Subcutaneous abdominal adipose tissue (tissue), 5 donors: ENCODE measurements around the gene TBC1D9.
A peak's percentile ranks its signal among the peaks of the same experiment; 100 is the strongest.

Experiments
- H3K27ac ChIP-seq: one replicate; pipeline ENCODE4 v1.7.0; 2013; ENCODE audit warnings: low read depth, mild to moderate bottlenecking, inconsistent platforms, low read length, moderate library complexity
- H3K27me3 ChIP-seq, 5 donors: one replicate each; pipeline ENCODE4 v1.7.0; 2013; ENCODE audit warnings: low read length in 5 of 5, inconsistent platforms in 1 of 5; ENCODE audit not compliant: control insufficient read depth in 5 of 5, insufficient read depth in 4 of 5
- H3K36me3 ChIP-seq, 5 donors: one replicate each; pipeline ENCODE4 v1.7.0; 2013; ENCODE audit warnings: low read length in 5 of 5; ENCODE audit not compliant: control insufficient read depth in 5 of 5, insufficient read depth in 5 of 5
- H3K4me1 ChIP-seq, 5 donors: one replicate each; pipeline ENCODE4 v1.7.0; 2013; ENCODE audit warnings: low read length in 5 of 5, mild to moderate bottlenecking in 3 of 5, moderate library complexity in 1 of 5; ENCODE audit not compliant: control insufficient read depth in 5 of 5, insufficient read depth in 5 of 5
- H3K4me3 ChIP-seq, 5 donors: one replicate each; pipeline ENCODE4 v1.7.0; 2013; ENCODE audit warnings: low read length in 5 of 5, low read depth in 1 of 5
- H3K9ac ChIP-seq, 5 donors: one replicate each; pipeline ENCODE4 v1.7.0; 2013; ENCODE audit warnings: low read length in 5 of 5, mild to moderate bottlenecking in 4 of 5, moderate library complexity in 3 of 5
- H3K9me3 ChIP-seq, 5 donors: one replicate each; pipeline ENCODE4 v1.7.0; 2013; ENCODE audit warnings: low read length in 5 of 5; ENCODE audit not compliant: control insufficient read depth in 5 of 5
- donor health status: healthy.
- donor health status: healthy.
- donor health status: healthy.
- donor health status: healthy.
- donor health status: healthy.

The TBC1D9 gene

DNA sequence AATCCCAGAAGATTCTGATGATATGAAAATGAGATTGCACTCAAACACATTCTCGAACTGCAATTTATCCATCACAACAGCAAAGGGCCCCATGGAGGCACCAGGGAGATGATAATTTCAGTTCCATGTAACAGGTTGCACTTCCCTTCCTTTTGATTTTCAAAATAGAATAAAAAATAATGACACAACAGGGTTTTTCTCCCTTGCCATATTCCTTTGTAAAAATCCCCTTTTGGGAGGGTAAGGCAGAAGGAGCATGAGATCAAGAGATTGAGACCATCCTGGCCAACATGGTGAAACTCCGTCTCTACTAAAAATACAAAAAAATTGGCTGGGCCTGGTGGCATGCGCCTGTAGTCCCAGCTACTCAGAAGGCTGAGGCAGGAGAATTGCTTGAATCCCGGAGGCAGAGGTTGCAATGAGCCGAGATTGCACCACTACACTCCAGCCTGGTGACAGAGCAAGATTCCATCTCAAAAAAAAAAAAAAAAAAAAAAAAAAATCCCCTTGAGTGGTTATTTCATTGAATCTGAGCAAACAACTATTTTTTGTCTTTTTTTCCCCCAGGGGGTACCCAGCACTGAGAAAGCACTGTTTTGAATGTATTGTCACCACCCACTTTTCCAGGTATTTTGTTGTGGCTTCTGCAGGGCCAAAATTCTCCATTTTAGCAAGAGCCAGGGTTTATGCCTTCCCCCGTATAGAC is 26.7 kb downstream of the TBC1D9 start:
- Histone ChIP-seq H3K27ac (peak overlapping the region; percentile 85), H3K36me3 (no peaks in the 10 kb centered on the region), H3K9me3 (no peaks in the 10 kb centered on the region), H3K27me3 (no peaks in the 10 kb centered on the region), H3K4me3 (no peak overlapping the region), H3K9ac (no peak overlapping the region), H3K4me1 (peaks cover 0 to 54% (median 44%) of the 10 kb centered on the region in 5 donors)

DNA sequence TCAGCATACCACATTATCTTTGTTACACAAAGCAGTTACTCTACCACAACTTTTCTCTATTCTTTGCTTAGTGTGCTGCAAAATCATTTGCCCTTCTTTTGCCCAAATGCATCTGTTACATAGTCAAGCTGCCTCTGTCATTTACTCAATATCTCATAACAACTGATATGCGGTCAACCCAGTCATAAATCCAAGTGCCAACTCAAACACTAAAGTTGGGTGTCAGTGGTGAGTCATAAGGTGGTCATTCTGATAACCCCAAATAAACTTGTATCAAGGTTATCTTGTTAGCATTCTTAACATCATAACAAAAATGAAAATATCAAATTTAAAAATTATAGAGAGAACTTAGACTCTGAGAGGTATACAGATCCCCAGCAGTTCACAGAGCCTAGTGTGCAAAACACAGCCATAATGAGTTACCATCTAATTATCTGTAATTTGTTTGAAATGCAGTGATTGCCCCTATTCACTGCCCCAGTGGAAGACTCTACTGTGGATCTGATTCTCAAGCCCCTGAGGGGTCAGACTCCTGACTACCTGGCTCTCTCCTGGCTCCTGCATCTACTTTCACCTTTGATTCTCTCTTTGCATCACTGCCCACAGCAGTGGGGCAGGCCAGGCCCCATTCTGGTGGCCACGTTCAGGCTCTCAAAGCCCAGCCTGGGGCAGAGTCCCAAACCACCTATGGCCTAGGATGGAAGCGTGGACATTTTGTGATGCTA is 29.2 kb downstream of the TBC1D9 start:
- Histone ChIP-seq H3K36me3 (no peaks in the 10 kb centered on the region), H3K27me3 (no peaks in the 10 kb centered on the region), H3K9ac (peak overlapping the region in 1 of 5 donors; percentile 3), H3K4me3 (no peak overlapping the region), H3K4me1 (peaks cover 0 to 54% (median 38%) of the 10 kb centered on the region in 5 donors), H3K27ac (peak overlapping the region; percentile 85), H3K9me3 (no peaks in the 10 kb centered on the region)

DNA sequence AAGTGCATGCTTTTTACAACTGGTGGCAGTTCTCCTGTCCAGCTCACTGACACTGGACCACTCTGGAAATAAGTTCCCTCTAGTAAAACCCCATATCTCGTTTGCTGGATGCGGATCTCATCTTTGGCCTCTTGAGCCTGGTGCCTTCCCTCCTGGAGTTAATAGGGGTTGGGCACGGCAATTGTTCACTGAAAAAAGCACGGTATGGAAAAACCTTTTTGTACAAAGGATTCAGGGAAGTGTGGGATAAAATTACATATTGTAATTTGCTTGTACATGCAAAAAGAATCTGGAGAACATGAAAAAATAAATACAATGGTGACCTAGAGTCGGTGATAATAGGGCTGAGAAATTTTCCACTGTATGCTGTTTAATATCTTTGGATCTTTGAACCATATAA is 30.6 kb downstream of the TBC1D9 start:
- no peaks in the 10 kb centered on the region for H3K36me3 ChIP-seq
- H3K4me1 ChIP-seq, result peaks cover 0 to 58% (median 47%) of the 10 kb centered on the region in 5 donors
- peak overlapping the region; percentile 85 for H3K27ac ChIP-seq

DNA sequence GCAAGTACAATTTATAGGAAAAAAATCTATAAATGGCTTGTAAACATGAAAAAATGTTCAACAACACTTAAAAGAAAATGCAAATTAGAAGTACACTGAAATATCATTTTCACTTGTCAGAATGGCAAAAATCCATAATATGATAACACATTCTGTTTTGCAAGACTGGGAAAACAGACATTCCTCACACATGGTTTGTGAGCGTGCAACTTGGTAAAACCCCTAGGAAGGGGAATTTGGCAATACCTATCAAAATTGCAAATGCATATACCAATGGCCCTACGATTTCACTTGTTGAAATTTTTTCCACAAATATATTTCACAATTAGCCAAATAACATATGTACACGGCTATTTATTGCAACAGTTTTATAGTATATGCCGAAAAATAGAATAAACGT is 31.4 kb downstream of the TBC1D9 start:
- H3K27me3 ChIP-seq, result no peaks in the 10 kb centered on the region
- no peak overlapping the region for H3K9ac ChIP-seq
- peak overlapping the region; percentile 85 for H3K27ac ChIP-seq
- H3K4me1 ChIP-seq, result peaks cover 0 to 55% (median 53%) of the 10 kb centered on the region in 5 donors
- H3K36me3 ChIP-seq, result no peaks in the 10 kb centered on the region
- H3K9me3 ChIP-seq, result no peaks in the 10 kb centered on the region
- no peak overlapping the region for H3K4me3 ChIP-seq

More for the DNA sequence above, 30.6 kb downstream of the TBC1D9 start:
- Histone ChIP-seq H3K27me3 (no peaks in the 10 kb centered on the region), H3K9ac (no peak overlapping the region), H3K9me3 (no peaks in the 10 kb centered on the region), H3K4me3 (no peak overlapping the region)

DNA sequence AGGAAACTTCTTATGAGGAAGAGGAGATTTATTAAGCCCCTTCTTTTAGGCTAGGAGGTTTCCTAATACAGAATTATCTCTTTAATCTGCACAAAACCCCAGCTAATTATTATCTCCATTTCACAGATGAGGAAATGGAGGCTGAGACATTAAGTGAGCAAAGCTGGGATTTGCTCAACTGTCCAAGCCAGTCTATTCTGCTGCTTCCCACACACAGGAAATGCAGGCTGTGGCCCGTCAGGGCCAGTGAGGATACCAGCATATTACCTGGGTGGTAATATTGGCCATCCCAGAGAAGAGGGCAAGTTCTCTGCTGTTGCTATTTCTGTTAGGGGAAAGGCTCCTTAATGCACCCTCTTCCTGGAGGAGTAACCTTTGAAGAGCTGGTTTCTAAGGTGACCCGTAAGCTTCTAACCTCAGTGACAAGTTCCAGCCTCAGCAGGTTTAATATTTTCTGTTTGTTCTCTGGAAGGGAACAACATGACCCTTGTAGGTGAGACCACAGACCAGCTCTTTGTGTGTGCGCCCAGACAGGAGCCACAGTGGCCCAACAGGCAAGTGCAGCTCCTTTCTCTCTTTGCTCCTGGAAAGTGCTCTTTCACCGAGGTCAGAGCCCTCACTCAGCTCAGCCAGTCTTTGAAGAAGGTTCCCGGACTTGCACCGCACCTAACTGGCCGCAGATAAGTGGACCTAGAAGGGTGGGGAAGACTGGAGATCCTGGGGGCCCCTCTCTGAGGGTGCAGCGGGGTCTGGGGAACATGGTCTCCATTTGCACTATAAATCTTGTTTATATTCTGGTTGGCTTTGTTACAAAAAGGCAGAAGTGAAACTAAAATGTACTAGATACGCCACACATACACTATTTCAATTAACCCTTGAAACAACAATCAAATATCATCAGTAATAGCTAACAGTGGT is 35.5 kb downstream of the TBC1D9 start:
- Histone ChIP-seq H3K36me3 (no peaks in the 10 kb centered on the region), H3K4me1 (peaks cover 0 to 47% (median 37%) of the 10 kb centered on the region in 5 donors), H3K27me3 (no peaks in the 10 kb centered on the region), H3K9me3 (no peaks in the 10 kb centered on the region), H3K4me3 (peak overlapping the region in 3 of 5 donors; percentile 13 to 32 (median 27)), H3K27ac (peak overlapping the region; percentile 52), H3K9ac (peak overlapping the region in 3 of 5 donors; percentile 3 to 45 (median 13))

DNA sequence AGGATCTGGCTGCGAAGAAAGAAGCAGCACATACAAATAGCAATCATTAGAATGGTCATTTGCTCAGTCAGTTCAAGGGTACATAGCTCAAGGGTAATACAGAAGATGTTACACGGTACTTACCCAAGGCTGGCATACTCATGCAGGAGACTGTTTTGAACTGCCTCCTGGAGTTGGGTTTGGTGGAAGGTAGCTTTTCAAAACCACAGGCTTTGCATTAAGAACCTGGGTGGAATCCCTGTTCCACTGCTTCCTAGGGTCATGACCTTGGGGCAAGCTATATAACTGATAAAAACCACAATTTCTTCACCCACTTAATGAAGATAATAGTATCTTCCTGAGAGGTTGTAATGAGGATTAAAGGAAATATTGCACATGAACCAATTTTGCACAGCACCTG is 36.5 kb downstream of the TBC1D9 start:
- no peaks in the 10 kb centered on the region for H3K27me3 ChIP-seq
- peak overlapping the region; percentile 63 for H3K27ac ChIP-seq
- H3K9ac ChIP-seq, result peak overlapping the region in 1 of 5 donors; percentile 1
- no peaks in the 10 kb centered on the region for H3K9me3 ChIP-seq
- no peak overlapping the region for H3K4me3 ChIP-seq
- no peaks in the 10 kb centered on the region for H3K36me3 ChIP-seq
- peaks cover 0 to 47% (median 28%) of the 10 kb centered on the region in 5 donors for H3K4me1 ChIP-seq

DNA sequence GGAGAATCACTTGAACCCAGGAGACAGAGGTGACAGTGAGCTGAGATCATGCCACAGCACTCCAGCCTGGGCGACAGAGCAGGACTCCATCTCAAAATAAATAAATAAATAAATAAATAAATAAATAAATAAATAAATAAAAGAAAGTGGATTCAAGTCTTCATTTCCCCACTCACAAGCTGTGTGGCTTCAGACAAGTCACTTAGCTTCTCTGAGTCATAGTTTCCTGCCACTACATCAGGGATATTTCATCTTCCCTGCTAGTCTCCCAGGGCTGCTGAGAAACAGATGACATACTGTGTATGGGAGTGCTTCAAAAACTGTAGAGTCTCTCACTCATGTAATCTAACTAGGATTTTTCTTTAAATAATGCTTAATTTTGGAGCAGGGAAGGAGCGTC is 37.2 kb downstream of the TBC1D9 start:
- H3K36me3 ChIP-seq, result no peaks in the 10 kb centered on the region
- no peaks in the 10 kb centered on the region for H3K9me3 ChIP-seq
- H3K4me3 ChIP-seq, result no peak overlapping the region
- peaks cover 0 to 47% (median 26%) of the 10 kb centered on the region in 5 donors for H3K4me1 ChIP-seq
- no peaks in the 10 kb centered on the region for H3K27me3 ChIP-seq
- peak overlapping the region; percentile 63 for H3K27ac ChIP-seq
- no peak overlapping the region for H3K9ac ChIP-seq

DNA sequence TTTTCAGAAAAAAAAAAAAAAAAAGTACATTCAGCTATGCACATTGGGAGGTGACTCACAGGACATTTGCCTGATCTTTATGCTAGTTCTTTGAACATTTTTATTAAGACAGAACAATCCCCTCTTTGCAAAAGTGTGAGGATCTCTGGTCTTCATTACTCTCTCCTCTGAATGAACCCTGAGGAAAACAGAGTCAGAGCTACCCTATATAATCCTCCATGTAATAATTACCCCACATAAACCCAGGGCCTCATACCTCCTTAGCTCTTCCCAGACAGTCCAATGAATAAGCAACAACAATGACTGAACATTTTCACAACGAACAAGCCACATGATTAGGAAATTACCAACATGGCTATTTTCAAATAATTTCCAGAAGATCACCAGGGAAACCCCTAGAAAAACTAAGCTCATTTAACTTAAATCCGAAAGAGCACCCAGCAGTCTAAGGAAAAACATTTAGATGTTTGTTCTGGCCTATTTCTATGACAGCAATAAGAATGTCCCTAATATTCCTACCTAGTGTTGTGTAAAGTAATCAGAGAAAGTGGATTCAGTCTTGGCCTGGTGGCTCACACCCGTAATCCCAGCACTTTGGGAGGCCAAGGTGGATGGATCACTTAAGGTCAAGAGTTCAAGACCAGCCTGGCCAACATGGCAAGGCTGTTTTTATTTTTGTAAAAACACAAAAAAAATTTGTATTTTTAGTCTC is 37.8 kb downstream of the TBC1D9 start:
- no peaks in the 10 kb centered on the region for H3K36me3 ChIP-seq
- no peaks in the 10 kb centered on the region for H3K27me3 ChIP-seq
- peaks cover 0 to 47% (median 26%) of the 10 kb centered on the region in 5 donors for H3K4me1 ChIP-seq
- peak overlapping the region; percentile 61 for H3K27ac ChIP-seq
- H3K4me3 ChIP-seq, result no peak overlapping the region
- H3K9me3 ChIP-seq, result no peaks in the 10 kb centered on the region
- peak overlapping the region in 3 of 5 donors; percentile 6 to 48 (median 14) for H3K9ac ChIP-seq

DNA sequence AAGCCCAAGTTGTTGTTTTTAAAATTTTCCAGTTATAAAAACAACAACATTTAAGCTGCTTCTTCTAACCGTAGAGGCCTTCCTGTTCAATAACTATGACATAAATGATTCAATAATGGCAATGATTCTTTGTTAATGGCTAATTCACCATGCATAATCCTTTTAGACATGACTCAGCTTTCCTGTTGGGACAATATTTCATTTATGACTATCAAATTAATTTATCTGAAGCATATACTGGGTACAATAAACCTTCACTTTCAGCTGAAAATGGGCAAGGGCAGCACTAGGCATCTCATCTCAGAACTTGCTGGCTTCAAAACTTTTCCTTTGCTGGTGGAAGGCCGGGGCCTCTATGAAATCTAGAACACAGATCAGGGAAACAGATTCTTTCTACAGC is 38.9 kb downstream of the TBC1D9 start:
- Histone ChIP-seq H3K27me3 (no peaks in the 10 kb centered on the region), H3K4me1 (peaks cover 0 to 47% (median 26%) of the 10 kb centered on the region in 5 donors), H3K27ac (peak overlapping the region; percentile 33), H3K9me3 (no peaks in the 10 kb centered on the region), H3K36me3 (no peaks in the 10 kb centered on the region), H3K4me3 (no peak overlapping the region), H3K9ac (no peak overlapping the region)
